ENCODE measurements around the gene PINLYP.

- TF ChIP-seq CTCF (conservative IDR thresholded peaks at IDR 0.05; ENCODE audit: low read depth in 2 of 2) (no peak), ETS1 (IDR thresholded peaks at IDR 0.05) (no peak), EZH2 (IDR thresholded peaks at IDR 0.05; ENCODE audit: low read depth, unreplicated experiment) (no peak), NANOG (IDR thresholded peaks at IDR 0.05; ENCODE audit: borderline replicate concordance) (no peak), REST (IDR thresholded peaks at IDR 0.05; ENCODE audit: unreplicated experiment) (no peak), CREB1 (CRISPR knock-in tag; IDR thresholded peaks at IDR 0.05; ENCODE audit: low read depth) (no peak), POLR2AphosphoS5 (IDR thresholded peaks at IDR 0.05; ENCODE audit: low read depth) (no peak), EZH2phosphoT487 (IDR thresholded peaks at IDR 0.05; ENCODE audit: unreplicated experiment) (no peak), JUNB (IDR thresholded peaks at IDR 0.05; ENCODE audit: unreplicated experiment) (no peak), ZNF114 (CRISPR knock-in tag; IDR thresholded peaks at IDR 0.05) (no peak), ZNF331 (CRISPR knock-in tag; IDR thresholded peaks at IDR 0.05; ENCODE audit: low read depth) (no peak)
These were observed 49.5 kb upstream of the PINLYP start for GRCh38 chr19:43525836-43526771.

Measured in GM23338 (cell line).